Measurements from ENCODE around the gene SOD3. TPM values are rescaled to one million over a fixed set of nuclear protein-coding genes. Genes with fewer than 3 reads are reported as not detected.

The SOD3 gene
- polyA plus RNA-seq (2013, experiment 1 of 2; ENCODE audit: insufficient read length), result 4.2 TPM
- 4.1 TPM for polyA plus RNA-seq (2013, experiment 2 of 2; ENCODE audit: insufficient read length)

DNA sequence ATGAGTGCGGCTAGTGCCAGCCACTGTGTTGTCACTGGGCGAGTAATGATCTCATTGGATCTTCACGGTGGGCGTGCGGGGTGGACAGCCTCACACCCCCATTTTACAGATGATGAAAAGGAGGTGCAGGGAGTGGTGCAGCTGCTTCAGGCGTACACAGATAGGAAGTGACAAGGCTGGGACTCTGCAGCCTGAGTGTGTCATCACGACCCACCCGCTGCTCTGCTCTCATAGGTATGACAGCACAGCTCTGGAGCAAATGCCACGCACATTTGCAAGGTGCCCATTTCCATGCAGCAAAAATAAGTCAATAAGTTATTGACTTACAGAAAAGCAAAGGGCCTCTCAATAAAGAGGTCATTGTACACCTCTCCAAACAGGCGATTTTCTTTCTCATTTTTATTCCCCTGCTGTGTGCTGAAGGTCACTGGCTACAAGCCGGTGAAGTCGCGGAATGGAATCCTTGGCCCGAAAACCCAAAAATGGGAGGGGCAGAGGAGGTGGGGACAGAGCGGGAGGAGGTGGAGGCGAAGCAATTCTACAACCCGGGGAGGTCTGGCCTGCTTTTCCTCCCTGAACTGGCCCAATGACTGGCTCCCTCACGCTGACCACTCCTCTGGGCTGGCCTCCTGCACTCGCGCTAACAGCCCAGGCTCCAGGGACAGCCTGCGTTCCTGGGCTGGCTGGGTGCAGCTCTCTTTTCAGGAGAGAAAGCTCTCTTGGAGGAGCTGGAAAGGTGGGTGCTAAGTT, at the start of gene SOD3:
Gene SOD3, plus strand, starts transcription at position 658 of the 750 bp plus-strand sequence. CDS start 3,949 bp downstream, outside the sequence.
- DNase-seq, result peak; percentile 64

GRCh38 chr4:24747234-24747975, 48.0 kb upstream of the SOD3 start:
- peak; percentile 35 for DNase-seq

GRCh38 chr4:24748023-24748422, 47.4 kb upstream of the SOD3 start:
- no peak for DNase-seq

DNA sequence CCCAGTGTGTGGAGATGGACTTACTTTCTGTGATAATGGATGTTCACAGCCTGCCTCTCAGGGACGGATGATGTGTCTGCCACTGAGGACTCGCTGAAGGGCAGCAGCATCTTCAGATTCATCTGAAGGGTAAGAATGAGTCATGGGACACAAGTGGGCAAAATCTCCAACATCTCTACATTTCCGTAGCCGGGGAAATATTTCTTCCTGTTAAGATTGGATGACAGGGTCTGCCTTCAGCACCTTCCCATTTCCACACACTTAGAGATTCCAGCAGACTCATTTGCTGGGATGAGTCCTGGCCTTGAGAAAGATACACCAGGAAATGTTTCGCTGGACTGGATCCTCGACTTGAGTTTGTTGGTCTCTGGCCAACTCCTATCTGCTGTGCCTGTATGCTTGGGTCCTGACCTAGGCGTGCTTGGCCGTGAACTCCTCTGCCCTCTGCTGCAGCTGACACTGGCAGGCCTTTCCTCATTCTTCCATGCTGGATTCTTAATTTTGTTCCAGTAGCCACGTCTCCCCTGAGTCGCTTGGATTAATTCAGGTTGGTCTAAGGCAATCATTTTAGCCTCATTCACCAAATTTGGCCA, 46.5 kb upstream of the SOD3 start:
- DNase-seq, result no peak

DNA sequence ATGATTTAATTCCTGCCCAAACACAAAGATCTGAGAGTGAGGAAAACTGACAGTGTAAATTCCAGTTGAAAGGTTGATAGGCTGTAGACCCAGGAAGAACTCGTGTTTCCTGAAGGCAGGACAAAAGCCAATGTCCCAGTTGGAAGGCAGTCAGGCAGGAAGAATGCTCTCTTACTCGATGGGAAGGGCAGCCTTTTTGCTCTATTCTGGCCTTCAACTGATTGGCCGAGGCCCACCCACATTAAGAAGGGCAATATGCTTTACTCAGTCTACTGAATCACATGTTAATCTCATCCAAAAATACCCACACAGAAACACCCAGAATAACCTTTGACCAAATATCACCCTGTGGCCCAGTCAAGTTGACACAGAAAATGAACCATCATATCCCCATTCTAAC, 45.3 kb upstream of the SOD3 start:
- DNase-seq, result no peak

DNA sequence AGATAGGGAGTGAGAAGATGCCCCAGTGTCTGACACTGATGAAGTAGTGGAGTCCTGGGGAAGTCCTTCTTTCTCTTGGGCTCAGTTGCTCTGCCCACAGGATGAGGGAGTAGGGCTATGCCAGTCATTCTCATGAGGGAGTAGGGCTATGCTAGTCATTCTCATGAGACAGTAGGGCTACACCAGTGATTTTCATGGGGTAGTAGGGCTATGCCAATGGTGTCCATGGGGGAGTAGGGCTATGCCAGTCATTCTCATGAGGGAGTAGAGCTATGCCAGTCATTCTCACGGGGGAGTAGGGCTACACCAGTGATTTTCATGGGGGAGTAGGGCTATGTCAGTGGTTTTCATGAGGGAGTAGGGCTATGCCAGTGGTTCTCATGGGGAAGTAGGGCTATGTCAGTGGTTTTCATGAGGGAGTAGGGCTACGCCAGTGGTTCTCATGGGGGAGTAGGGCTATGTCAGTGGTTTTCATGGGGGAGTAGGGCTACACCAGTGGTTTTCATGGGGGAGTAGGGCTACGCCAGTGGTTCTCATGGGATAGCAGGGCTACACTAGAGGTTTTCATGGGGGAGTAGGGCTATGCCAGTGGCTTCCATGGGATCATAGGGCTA, 43.3 kb upstream of the SOD3 start:
- no peak for DNase-seq

DNA sequence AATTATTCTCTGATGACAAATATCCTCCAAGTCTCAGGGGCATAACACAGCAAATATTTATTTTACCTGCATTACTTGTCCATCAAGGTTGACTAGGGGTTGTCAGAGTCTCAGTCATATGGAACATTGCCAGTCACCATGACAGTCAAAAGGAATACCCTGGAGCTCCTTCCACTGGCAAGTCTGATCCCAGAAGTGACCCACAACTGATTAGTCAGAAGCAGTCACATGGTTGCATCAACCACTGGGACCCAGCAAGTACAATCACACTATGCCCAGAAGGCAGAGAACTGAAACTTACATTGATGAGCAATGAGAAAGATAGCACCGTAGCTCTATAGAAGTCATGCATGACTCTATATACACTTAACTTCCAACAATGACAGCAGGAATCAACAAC, 41.9 kb upstream of the SOD3 start:
- DNase-seq, result peak; percentile 34

DNA sequence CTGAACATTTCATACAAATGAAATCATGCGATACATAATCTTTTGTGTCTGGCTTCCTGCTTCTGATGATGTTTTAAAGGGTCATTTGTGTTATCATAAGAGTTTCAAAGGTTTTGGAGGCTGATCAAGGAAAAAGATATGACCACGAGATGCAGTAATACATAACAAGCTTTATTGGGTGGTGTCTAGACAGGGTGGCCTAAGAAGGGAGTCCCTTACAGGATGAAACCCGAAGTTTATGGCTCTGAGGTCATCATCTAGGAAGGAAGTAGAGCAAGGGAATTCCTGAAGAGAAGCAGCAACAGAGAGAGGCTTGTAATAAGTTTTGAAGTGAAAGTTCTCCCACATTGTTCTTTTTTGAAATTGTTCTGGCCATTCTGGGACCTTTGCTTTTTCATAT, 40.8 kb upstream of the SOD3 start:
- DNase-seq, result no peak

DNA sequence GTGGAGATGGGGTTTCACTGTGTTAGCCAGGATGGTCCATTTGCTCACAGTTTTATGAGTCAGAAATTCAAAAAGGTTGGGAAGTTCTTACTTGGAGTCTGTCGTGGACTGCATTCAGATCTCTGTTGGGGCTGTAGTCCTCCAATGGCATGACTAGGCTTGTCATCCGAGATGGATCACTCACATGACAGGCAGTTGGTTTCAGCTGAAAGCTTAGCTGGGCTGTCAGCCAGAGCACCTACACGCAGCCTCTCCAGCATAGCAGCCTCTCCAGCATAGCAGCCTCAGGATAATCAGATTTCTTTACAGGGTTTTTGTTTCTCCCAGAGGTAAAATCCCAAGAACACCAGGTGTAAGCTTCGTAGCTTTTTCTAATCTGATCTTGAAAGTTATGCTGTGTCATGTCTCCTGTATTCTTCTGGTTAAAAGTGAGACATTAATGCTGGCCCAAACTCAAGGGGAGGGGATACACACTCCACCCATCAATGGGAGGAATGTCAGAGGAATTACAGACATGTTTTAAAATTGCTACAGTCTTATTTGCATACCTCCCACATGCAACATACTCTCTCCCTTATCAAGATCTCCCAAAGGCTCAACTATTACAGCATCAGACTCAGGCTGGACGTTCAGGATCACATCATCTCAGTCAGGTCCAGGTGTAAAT, 31.6 kb upstream of the SOD3 start:
- peak; percentile 83 for DNase-seq

GRCh38 chr4:24764345-24764744, 31.0 kb upstream of the SOD3 start:
- no peak for DNase-seq

DNA sequence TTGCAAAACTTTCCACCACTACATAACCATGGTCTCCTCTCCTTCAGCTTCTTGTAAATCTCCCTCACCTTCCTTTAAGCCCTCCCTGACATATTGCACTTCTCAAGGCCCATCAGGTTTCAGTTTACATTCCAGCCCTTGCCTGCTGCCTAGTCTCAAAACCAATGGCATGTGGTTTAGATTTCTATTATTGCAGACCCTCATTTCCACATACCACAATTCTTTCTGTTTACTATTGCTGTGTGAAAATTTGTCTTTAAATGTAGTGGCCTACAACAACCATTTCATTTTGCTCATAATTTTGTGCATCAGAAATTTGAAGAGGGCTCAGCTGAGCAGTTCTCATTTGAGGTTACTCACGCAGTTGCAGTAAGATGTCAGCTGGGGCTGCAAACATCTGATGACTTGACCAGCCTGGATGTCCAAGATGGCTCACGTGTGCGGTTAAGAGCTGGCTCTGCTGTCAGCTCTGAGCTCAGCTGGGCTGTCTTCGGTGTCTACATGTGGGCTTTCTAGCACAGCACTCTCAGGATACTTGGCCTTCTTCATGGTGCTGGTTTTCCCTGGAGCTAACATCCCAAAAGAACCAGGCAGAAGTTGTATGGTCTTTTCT, 29.9 kb upstream of the SOD3 start:
- peak; percentile 53 for DNase-seq

DNA sequence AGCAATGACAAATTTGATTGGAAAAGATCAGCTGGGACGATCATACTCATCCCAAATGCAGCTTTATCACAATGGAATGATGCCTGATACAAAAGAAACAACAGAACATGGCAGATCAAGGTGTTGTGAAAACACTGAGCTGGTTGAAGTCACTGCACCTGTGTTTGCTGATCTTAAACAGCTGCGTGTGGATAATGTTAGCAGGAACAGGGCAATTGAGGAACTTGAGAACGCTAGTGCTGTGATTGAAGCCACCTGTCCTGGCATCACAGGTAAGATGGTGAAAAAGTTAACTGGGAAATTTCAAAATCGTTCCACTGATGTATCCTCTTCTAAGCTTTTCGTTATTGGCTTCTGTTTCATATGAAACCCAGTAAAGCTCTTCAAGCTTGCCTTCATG, 27.4 kb upstream of the SOD3 start:
- DNase-seq, result no peak

- DNase-seq, result no peak
Observed at GRCh38 chr4:24768604-24769003, 26.8 kb upstream of the SOD3 start.

GRCh38 chr4:24769571-24769970, 25.8 kb upstream of the SOD3 start:
- DNase-seq, result peak; percentile 58

DNA sequence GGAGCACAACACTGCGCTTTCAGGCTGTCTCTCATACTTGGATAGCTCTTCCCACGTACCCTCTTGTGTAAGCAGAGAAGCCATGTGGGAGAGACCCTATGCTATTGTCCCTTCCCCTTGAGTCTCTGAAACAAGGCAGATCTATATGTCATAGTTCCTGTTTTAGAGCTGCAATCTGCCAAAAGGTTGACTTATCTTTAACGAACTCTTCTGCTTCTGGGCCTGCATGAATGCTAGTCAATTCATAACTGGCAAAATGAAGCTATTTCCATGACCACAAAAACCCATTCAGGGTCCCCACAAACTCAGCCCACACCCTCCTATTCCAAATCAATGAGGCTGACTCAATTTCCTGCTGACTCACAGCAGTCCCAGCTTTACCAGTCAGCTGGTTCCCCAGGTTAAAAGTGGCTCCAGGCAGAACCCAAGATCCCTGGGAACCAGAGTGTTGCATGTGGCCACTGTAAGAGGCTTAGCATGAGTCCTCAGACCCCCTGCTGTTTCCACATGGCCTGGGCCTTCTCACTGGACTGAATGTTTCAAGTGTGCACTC, 25.3 kb upstream of the SOD3 start:
- peak; percentile 95 for DNase-seq

- DNase-seq, result no peak
Observed at GRCh38 chr4:24770667-24771066, 24.7 kb upstream of the SOD3 start.

- peak; percentile 37 for DNase-seq
Observed at GRCh38 chr4:24771241-24771640, 24.1 kb upstream of the SOD3 start.

GRCh38 chr4:24772061-24772705, 23.2 kb upstream of the SOD3 start:
- peak; percentile 32 for DNase-seq

- no peak for DNase-seq
Observed at GRCh38 chr4:24772952-24773351, 22.4 kb upstream of the SOD3 start.

DNA sequence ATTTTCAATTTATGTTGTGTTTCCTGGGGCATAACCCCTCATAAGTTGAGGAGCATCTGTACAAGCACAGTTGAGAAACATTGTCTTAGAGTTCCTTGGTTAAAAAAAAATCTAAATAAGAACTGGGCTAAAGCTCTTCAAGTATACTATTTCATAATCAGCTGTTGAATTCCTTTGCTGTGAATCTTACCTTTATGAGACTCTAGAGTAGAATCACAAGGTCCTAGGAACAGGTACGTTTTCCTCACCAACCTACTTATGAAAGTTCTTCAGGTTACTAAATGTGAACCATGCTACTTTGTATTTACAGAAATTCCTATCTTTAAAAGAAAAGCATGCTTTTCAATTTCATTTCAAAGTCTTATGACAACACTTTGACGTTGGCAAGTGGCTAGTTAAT, 20.9 kb upstream of the SOD3 start:
- no peak for DNase-seq

GRCh38 chr4:24775032-24775605, 20.3 kb upstream of the SOD3 start:
- peak; percentile 77 for DNase-seq

Data from fibroblast of skin of scalp (primary cell).